Measurements from ENCODE around the gene CACNG8. TPM values are rescaled to one million over a fixed set of nuclear protein-coding genes. Genes with fewer than 3 reads are reported as not detected.

CACNG8 gene
- total RNA-seq (2014; rRNA removed; shearing (Covaris generic)): 2.3 and 2.6 TPM in 2 replicates

GRCh38 chr19:53962887-53963431 lies at the start of gene CACNG8:
TSS of gene CACNG8 (plus strand) at chr19:53962937.

DNA sequence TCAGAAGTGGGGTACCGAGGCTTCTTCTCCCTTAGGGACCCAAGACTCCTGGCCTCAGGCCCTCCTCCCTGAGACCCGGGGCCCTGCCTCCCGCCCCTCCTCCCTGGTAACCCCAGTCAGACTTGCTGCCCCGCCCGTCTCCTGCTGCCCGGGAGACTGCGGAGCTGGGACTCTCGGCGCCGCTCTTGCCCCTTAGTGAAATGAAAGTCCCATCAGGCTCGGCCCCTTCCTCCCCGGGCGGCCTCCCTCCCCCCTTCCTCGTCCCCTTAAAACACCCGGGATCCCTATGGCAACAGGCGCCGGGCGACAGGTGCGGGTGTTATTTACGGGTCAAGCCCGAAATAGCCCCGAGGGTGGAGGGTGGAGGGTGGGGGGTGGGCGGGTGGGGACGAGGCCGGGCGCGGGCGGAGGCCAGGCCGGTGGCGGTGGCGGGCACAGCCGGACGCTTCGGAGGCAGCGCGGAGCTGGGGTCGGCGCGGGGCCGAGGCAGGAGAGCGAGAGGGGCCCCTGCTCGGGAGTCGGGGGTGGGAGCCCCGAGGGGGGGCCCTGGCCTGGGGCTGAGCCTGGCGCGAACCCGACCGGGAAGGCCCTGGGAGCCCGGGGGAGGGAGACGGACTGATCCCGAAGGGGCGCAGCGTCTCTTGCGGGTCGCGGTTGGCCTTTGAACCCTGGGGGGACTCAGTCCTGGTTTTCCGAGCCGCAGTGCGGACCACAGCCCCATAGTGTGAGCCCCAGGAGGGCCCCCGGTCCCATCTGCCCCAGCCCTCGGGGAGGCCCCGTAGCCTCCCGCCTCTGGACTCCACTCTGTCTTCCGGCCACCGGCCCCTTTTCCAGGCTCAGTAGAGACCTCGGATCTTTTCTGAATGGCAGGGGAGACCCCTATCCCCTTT lies 28.7 kb downstream of the CACNG8 start, which contains the start of gene CACNG6:
Gene CACNG6, plus strand, starts transcription at position 414 of the 890 bp plus-strand sequence. CDS start 1,241 bp downstream, outside the sequence.

Small RNA genes within 50 kb of the gene (small RNA-seq; reads per million reads assigned to genes)
- not detected for gene AC012314.20

Other genes starting within 250 kb of the CACNG8 start
- gene NLRP12, start 138.6 kb upstream of the CACNG8 start, total RNA-seq (2014; rRNA removed; shearing (Covaris generic)): 0.04 and 0.05 TPM in 2 replicates
- gene MYADM, start 95.1 kb upstream of the CACNG8 start, total RNA-seq (2014; rRNA removed; shearing (Covaris generic)): 20.6 and 31.3 TPM in 2 replicates
- 0.03 TPM in 1 of 2 replicates, not detected in the other for gene PRKCG, start 80.7 kb upstream of the CACNG8 start, total RNA-seq (2014; rRNA removed; shearing (Covaris generic))
- 0.11 TPM in 1 of 2 replicates, not detected in the other for gene CACNG7, start 53.7 kb upstream of the CACNG8 start, total RNA-seq (2014; rRNA removed; shearing (Covaris generic))
- gene CACNG6, start 28.7 kb downstream of the CACNG8 start, total RNA-seq (2014; rRNA removed; shearing (Covaris generic)): 5.5 and 8.7 TPM in 2 replicates
- 0.45 and 1.0 TPM in 2 replicates for gene VSTM1, start 101.0 kb downstream of the CACNG8 start, total RNA-seq (2014; rRNA removed; shearing (Covaris generic))
- 0.45 TPM in 1 of 2 replicates, not detected in the other for gene TARM1, start 118.4 kb downstream of the CACNG8 start, total RNA-seq (2014; rRNA removed; shearing (Covaris generic))
- 8.3 and 11.7 TPM in 2 replicates for gene OSCAR, start 137.9 kb downstream of the CACNG8 start, total RNA-seq (2014; rRNA removed; shearing (Covaris generic))
- 42.5 and 44.1 TPM in 2 replicates for gene NDUFA3, start 139.9 kb downstream of the CACNG8 start, total RNA-seq (2014; rRNA removed; shearing (Covaris generic))
- gene TFPT, start 152.7 kb downstream of the CACNG8 start, total RNA-seq (2014; rRNA removed; shearing (Covaris generic)): 61.6 and 74.8 TPM in 2 replicates
- gene PRPF31, start 152.8 kb downstream of the CACNG8 start, total RNA-seq (2014; rRNA removed; shearing (Covaris generic)): 79.6 and 95.4 TPM in 2 replicates
- 26.0 and 31.0 TPM in 2 replicates for gene CNOT3, start 174.8 kb downstream of the CACNG8 start, total RNA-seq (2014; rRNA removed; shearing (Covaris generic))
- gene LENG1, start 196.8 kb downstream of the CACNG8 start, total RNA-seq (2014; rRNA removed; shearing (Covaris generic)): 20.4 and 23.2 TPM in 2 replicates
- gene TMC4, start 210.2 kb downstream of the CACNG8 start, total RNA-seq (2014; rRNA removed; shearing (Covaris generic)): 0.24 and 1.2 TPM in 2 replicates
- 49.6 and 86.6 TPM in 2 replicates for gene MBOAT7, start 226.6 kb downstream of the CACNG8 start, total RNA-seq (2014; rRNA removed; shearing (Covaris generic))
- gene TSEN34, start 228.4 kb downstream of the CACNG8 start, total RNA-seq (2014; rRNA removed; shearing (Covaris generic)): 61.6 and 79.7 TPM in 2 replicates
- gene RPS9, start 237.9 kb downstream of the CACNG8 start, total RNA-seq (2014; rRNA removed; shearing (Covaris generic)): 5,386 and 5,547 TPM in 2 replicates

All from A375 (cell line).